ENCODE results near the gene TSPAN18. TPM values are rescaled to one million over a fixed set of nuclear protein-coding genes. Genes with fewer than 3 reads are reported as not detected.

TSPAN18 gene
- polyA plus RNA-seq, 1 of the 3 experiments (the other 2 are of a cell fraction), result 0.72 TPM

GRCh38 chr11:44915004-44915403 lies 188.2 kb downstream of the TSPAN18 start (continued):
- no peak for TF ChIP-seq USF2 (IDR thresholded peaks at IDR 0.05; ENCODE audit: borderline replicate concordance, low read depth, low read length)
- TF ChIP-seq REST (IDR thresholded peaks at IDR 0.05; ENCODE audit: low read depth, low read length), result no peak
- TF ChIP-seq TEAD4 (IDR thresholded peaks at IDR 0.05; ENCODE audit: borderline replicate concordance, insufficient read depth), result no peak
- TF ChIP-seq GATA2 (CRISPR knock-in tag; IDR thresholded peaks at IDR 0.05), result no peak
- no peak for TF ChIP-seq RCOR1 (IDR thresholded peaks at IDR 0.05; ENCODE audit: low read length)
- TF ChIP-seq EZH2phosphoT487 (IDR thresholded peaks at IDR 0.05; ENCODE audit: borderline replicate concordance, low read depth), result no peak
- TF ChIP-seq SIN3A (IDR thresholded peaks at IDR 0.05; ENCODE audit: borderline replicate concordance, low read depth, low read length), result no peak
- no peak for TF ChIP-seq ELF1 (IDR thresholded peaks at IDR 0.05)
- no peak for TF ChIP-seq TCF12 (IDR thresholded peaks at IDR 0.05)

GRCh38 chr11:44915621-44916020 lies 188.9 kb downstream of the TSPAN18 start:
- 79% methylated on average over 9 of the region's 10 CpGs for WGBS (ENCODE audit: low lambda C conversion rate)
- Histone ChIP-seq H3K9me2 (no peaks in the 10 kb centered on the region), H2AFZ (ENCODE audit: low read depth) (no peak overlapping the region), H3K79me2 (ENCODE audit: insufficient read depth) (no peaks in the 10 kb centered on the region), H3K4me1 (ENCODE audit: control insufficient read depth in 1 of 2, insufficient read depth in 2 of 2, low read depth in 1 of 2, low read length in 1 of 2) (peaks cover 0 to 10% of the 10 kb centered on the region in 2 experiments; a peak in 1 of 4 replicates), H4K20me1 (ENCODE audit: insufficient read depth) (no peaks in the 10 kb centered on the region), H3K36me3 (replicated peaks in 1 of 2; ENCODE audit: control insufficient read depth in 1 of 2, insufficient read depth in 2 of 2, low read length in 1 of 2) (no peaks in the 10 kb centered on the region), H3K27ac (ENCODE audit: low read depth in 2 of 2, low read length in 1 of 2) (no peak overlapping the region), H3K9ac (no peak overlapping the region), H3F3A (replicated peaks; ENCODE audit: insufficient read depth) (no peaks in the 10 kb centered on the region), H3K9me3 (no peaks in the 10 kb centered on the region), H3K27me3 (ENCODE audit: insufficient read depth) (no peaks in the 10 kb centered on the region), H3K4me2 (no peak overlapping the region), H3K4me3 (ENCODE audit: low read depth in 2 of 2, low read length in 1 of 2) (no peak overlapping the region)
- ChIA-PET CTCF (interaction anchor here (1.8 to 6.3 kb wide), 3 partner anchors 11 to 299 kb away, joined by 6 to 155 read pairs (median 26); no protein-coding TSS in a partner anchor), POLR2A (no interaction called here)
- no peak for DNase-seq
- no peak for TF ChIP-seq POLR2AphosphoS5 (IDR thresholded peaks at IDR 0.05; ENCODE audit: low read depth, low read length)
- TF ChIP-seq IRF3 (IDR thresholded peaks at IDR 0.05; ENCODE audit: low read depth, low read length), result no peak
- TF ChIP-seq YY1 (IDR thresholded peaks at IDR 0.05; ENCODE audit: low read depth), result no peak
- no peak for TF ChIP-seq RCOR1 (IDR thresholded peaks at IDR 0.05; ENCODE audit: low read length)
- no peak for TF ChIP-seq MXI1 (IDR thresholded peaks at IDR 0.05; ENCODE audit: low read depth, low read length)
